Suprapubic skin (tissue), 3 donors: ENCODE results near the gene OR2A25.

Experiments
- POLR2A ChIP-seq, 2 donors: fragments of 450-650 bp; IDR thresholded peaks; one replicate each; pipeline ENCODE4 v1.6.1; 2017; ENCODE audit warnings: antibody characterized with exemption in 2 of 2, mild to moderate bottlenecking in 2 of 2, moderate library complexity in 2 of 2
- TF ChIP-seq, protein P1 (sequence below), 2 donors: fragments of 200-600 bp in 1 of 2; fragments of 450-650 bp in 1 of 2; sonication (generic) in 1 of 2; IDR thresholded peaks; one replicate each; pipeline ENCODE4 v1.5.1; 2016 to 2019; ENCODE audit warnings: antibody characterized with exemption in 2 of 2, mild to moderate bottlenecking in 1 of 2, moderate library complexity in 1 of 2

GRCh38 chr7:144074374-144074773 is 4.8 kb downstream of the OR2A25 start:
- TF ChIP-seq, protein P1, sequence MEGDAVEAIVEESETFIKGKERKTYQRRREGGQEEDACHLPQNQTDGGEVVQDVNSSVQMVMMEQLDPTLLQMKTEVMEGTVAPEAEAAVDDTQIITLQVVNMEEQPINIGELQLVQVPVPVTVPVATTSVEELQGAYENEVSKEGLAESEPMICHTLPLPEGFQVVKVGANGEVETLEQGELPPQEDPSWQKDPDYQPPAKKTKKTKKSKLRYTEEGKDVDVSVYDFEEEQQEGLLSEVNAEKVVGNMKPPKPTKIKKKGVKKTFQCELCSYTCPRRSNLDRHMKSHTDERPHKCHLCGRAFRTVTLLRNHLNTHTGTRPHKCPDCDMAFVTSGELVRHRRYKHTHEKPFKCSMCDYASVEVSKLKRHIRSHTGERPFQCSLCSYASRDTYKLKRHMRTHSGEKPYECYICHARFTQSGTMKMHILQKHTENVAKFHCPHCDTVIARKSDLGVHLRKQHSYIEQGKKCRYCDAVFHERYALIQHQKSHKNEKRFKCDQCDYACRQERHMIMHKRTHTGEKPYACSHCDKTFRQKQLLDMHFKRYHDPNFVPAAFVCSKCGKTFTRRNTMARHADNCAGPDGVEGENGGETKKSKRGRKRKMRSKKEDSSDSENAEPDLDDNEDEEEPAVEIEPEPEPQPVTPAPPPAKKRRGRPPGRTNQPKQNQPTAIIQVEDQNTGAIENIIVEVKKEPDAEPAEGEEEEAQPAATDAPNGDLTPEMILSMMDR (IDR thresholded peaks at IDR 0.05) = no peak
- no peak for TF ChIP-seq POLR2A (IDR thresholded peaks at IDR 0.05)
